ENCODE results near the gene SH3YL1.

The SH3YL1 gene

GRCh38 chr2:281381-281780 is 17.5 kb upstream of the SH3YL1 start:
- DNase-seq (ENCODE audit: low read depth): no peak
- TF ChIP-seq, protein P1, sequence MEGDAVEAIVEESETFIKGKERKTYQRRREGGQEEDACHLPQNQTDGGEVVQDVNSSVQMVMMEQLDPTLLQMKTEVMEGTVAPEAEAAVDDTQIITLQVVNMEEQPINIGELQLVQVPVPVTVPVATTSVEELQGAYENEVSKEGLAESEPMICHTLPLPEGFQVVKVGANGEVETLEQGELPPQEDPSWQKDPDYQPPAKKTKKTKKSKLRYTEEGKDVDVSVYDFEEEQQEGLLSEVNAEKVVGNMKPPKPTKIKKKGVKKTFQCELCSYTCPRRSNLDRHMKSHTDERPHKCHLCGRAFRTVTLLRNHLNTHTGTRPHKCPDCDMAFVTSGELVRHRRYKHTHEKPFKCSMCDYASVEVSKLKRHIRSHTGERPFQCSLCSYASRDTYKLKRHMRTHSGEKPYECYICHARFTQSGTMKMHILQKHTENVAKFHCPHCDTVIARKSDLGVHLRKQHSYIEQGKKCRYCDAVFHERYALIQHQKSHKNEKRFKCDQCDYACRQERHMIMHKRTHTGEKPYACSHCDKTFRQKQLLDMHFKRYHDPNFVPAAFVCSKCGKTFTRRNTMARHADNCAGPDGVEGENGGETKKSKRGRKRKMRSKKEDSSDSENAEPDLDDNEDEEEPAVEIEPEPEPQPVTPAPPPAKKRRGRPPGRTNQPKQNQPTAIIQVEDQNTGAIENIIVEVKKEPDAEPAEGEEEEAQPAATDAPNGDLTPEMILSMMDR (conservative IDR thresholded peaks at IDR 0.05; ENCODE audit: control insufficient read depth, insufficient read depth, low read depth, low read length): no peak
- no peak overlapping the region for H3K4me3 ChIP-seq (ENCODE audit: control insufficient read depth, low read depth, low read length)

GRCh38 chr2:280650-281110 is 16.8 kb upstream of the SH3YL1 start:
- DNase-seq (ENCODE audit: low read depth): no peak
- no peak overlapping the region for H3K4me3 ChIP-seq (ENCODE audit: control insufficient read depth, low read depth, low read length)
- TF ChIP-seq, protein P1 (conservative IDR thresholded peaks at IDR 0.05; ENCODE audit: control insufficient read depth, insufficient read depth, low read depth, low read length): no peak

GRCh38 chr2:279956-280649 is 16.3 kb upstream of the SH3YL1 start:
- DNase-seq (ENCODE audit: low read depth): no peak
- TF ChIP-seq, protein P1 (conservative IDR thresholded peaks at IDR 0.05; ENCODE audit: control insufficient read depth, insufficient read depth, low read depth, low read length): no peak
- H3K4me3 ChIP-seq (ENCODE audit: control insufficient read depth, low read depth, low read length): no peak overlapping the region

DNA sequence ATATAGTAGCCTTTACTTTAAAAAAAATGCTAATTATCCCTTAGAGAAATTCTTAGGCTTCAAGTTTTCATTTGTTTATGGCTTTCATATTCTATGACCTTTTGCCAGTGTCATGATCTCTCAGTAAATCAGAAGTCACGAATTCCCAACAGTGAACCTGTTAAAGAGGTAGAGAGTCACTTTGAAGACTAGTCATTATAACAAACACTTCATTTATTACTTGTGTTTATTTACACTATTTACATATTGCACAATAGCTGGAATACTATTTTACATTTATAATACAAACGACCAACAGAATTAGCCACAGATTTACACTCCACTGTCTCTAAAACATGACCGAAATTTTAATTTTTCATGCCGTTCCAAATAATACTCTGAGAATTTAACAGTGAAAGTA is 15.5 kb upstream of the SH3YL1 start:
- TF ChIP-seq, protein P1 (conservative IDR thresholded peaks at IDR 0.05; ENCODE audit: control insufficient read depth, insufficient read depth, low read depth, low read length): no peak
- no peak for DNase-seq (ENCODE audit: low read depth)
- H3K4me3 ChIP-seq (ENCODE audit: control insufficient read depth, low read depth, low read length): no peak overlapping the region

DNA sequence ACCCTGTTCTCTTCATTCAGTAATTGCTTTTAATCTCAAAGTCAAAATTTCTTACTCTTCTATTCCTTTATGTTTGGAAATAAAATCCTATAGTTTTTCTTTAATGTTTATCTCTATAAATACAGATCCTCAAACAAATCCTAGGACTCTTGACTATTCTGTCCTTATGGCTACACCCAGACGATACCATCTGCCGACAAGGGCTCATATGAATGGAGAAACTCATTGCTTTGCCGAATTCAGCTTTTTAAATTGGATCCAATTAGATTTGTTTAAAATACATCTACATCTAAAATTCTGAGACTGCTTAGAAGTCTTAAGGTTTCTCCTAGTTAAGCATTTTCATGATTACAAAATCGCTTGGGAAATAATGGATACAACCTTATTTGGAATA is 15.1 kb upstream of the SH3YL1 start:
- TF ChIP-seq, protein P1 (conservative IDR thresholded peaks at IDR 0.05; ENCODE audit: control insufficient read depth, insufficient read depth, low read depth, low read length): no peak
- H3K4me3 ChIP-seq (ENCODE audit: control insufficient read depth, low read depth, low read length): no peak overlapping the region
- no peak for DNase-seq (ENCODE audit: low read depth)

DNA sequence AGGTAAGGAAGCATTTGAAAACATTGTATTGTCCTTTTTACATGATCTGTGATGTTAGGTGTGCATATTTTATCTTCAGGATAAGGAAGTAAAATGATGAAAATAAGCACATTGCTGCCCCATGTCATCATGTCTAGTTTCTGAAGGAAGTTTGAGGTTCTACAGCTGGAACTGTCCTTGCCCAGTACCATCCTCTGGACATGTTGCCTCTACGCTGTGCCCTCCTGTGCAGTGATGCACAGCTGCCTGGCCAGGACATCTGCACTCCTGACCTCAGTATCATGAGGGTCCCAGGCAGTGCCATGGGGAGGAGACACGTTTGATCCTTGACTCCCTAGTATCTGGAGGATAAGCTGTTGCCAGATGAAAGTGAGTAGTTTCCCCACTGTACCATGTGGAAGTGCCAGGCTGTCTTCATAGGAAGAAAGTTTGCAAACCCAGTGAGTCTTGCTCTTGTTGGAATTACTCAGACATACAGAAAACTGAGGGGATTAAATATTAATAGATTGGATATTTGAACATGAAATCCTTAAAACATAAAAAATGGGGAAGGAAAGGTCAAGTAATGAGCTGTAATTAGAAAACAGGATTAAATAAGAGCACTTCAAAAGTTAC is 14.6 kb upstream of the SH3YL1 start:
- TF ChIP-seq, protein P1 (conservative IDR thresholded peaks at IDR 0.05; ENCODE audit: control insufficient read depth, insufficient read depth, low read depth, low read length): no peak
- H3K4me3 ChIP-seq (ENCODE audit: control insufficient read depth, low read depth, low read length): no peak overlapping the region
- DNase-seq (ENCODE audit: low read depth): no peak

Data from fibroblast of mammary gland (primary cell).